NCI-H2081 treated with DMSO at 0.1 percent for 48 hours (cell line): ENCODE data around the gene BNC2.

ENCODE experiments used
- DNase-seq: peaks from one replicate; lab custom pipeline; 2025; lab: John Stamatoyannopoulos, UW

Gene BNC2

DNA sequence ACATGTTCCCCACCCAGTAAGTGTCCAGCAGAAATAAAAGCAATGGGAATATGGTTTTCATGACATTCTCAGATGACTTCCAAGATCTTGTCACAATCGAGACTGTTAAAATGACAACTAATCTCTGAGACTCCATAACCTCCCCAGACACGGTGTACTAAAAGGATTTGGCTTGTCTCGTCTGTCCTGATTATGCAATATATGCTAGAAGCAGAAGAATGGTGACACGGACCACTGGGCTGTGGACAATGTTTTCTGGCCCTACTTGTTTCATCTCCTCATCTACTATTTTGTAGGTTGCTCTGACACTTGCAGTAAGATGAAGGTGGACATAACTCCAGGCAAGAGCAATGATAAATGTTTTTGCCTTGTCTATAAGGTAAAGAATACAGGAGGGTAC lies 56.6 kb downstream of the BNC2 start:
- DNase-seq, result no peak

GRCh38 chr9:16811987-16812685 lies 58.3 kb downstream of the BNC2 start:
- no peak for DNase-seq

- no peak for DNase-seq
Measured at GRCh38 chr9:16809912-16810610, 60.4 kb downstream of the BNC2 start.

DNA sequence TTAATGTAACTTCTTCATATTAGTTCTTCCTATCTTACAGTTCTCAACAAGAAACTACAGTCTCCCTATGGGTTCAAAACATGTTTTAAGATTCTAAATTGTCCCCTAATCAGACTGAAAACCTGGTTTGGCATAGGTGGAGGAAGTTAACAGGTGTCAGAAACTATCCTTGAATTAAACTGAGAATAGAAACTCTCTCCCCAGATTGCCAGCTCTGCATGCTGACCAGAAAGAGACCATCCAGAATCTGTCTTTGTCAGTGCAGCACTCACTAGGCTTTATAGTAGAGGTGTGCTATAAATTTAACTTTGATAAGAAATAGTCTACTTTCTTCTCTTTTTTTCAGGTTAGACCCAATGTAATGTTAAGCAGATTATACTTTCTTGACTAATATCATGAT lies 63.8 kb downstream of the BNC2 start:
- no peak for DNase-seq

- DNase-seq, result no peak
Measured at GRCh38 chr9:16803648-16804047, 66.8 kb downstream of the BNC2 start.

- DNase-seq, result no peak
Measured at GRCh38 chr9:16801871-16802466, 68.5 kb downstream of the BNC2 start.

DNA sequence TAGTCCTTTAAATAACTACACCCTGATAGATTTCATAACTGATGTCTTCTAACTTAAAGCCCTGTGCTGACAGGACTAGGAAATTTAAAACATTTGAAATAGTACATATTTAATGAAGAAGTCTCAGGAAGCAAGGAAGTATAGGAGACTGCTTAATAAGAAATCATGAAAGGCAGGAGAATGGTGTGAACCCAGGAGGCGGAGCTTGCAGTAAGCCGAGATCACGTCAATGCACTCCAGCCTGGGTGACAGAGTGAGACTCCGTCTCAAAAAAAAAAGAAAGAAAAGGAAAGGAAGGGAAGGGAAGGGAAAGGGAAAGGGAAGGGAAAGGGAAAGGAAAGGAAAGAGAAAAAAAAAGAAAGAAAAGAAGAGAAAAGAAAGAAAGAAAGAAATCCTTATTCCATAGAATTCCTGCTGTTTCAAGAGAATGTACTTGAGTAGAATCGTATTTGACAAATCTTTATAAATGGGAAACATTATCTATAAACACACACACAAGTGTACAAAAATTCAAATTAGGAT lies 74.1 kb downstream of the BNC2 start:
- DNase-seq, result no peak

DNA sequence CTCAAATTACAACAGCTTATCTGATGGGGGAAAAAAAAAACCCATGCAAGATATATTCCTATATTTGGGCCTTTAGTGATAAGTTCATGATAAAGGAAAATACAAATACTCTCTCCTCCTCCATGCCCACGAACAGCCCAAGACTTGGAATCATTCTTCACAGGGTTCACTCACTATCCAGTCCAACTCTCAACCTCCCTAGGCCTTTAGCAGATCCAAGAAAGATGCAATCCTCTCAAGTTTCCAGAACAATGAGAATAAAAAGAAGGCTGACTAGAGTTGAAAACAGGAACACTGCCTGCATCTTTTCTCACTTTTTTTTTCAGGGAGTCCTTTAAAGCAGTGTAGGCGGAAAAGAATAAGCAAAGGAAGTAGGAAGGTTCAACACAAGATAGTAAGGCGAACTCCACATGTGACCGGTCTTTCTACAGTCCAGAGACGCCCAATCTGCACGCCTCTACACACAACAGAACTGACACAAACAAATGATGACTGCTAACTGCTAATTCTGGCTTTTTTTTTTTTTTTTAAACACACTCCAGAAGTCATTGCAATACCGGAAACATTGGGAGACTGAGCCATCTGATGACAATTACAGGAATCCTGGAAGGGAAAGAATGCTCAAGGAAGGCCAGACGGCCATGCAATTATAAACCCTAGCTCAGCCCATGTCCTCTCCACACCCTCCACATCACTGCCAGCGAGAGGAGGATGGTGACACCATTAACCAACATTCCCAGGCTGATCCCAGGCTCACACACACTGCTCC lies 75.4 kb downstream of the BNC2 start:
- no peak for DNase-seq

- DNase-seq, result no peak
Measured at GRCh38 chr9:16794103-16794502, 76.4 kb downstream of the BNC2 start.

GRCh38 chr9:16787724-16788123 lies 82.7 kb downstream of the BNC2 start:
- DNase-seq, result no peak

- no peak for DNase-seq
Measured at GRCh38 chr9:16784002-16784401, 86.5 kb downstream of the BNC2 start.

- no peak for DNase-seq
Measured at GRCh38 chr9:16782490-16782889, 88.0 kb downstream of the BNC2 start.

- no peak for DNase-seq
Measured at GRCh38 chr9:16775330-16775729, 95.1 kb downstream of the BNC2 start.

- no peak for DNase-seq
Measured at GRCh38 chr9:16773617-16774016, 96.9 kb downstream of the BNC2 start.

GRCh38 chr9:16773116-16773515 lies 97.4 kb downstream of the BNC2 start:
- no peak for DNase-seq

GRCh38 chr9:16771356-16771755 lies 99.1 kb downstream of the BNC2 start:
- DNase-seq, result no peak

DNA sequence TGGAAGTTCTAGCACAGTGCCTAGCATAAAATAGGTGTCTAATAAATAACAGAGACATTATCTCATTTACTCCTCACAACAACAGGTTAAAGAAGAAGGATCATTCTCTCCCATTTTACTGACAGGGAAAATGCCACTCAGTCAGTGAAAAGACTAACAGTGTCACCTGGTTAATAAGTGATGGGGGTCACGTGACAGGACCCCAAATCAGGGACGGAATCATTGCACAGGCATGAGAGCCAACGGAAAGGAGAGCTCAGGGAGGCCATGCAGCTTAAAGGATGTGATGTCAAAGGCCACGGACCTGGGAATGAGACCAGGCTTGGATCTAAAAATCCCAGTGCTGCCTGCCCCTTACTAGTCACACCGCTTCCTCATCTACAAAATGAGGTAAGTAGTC lies 101.2 kb downstream of the BNC2 start:
- DNase-seq, result no peak

DNA sequence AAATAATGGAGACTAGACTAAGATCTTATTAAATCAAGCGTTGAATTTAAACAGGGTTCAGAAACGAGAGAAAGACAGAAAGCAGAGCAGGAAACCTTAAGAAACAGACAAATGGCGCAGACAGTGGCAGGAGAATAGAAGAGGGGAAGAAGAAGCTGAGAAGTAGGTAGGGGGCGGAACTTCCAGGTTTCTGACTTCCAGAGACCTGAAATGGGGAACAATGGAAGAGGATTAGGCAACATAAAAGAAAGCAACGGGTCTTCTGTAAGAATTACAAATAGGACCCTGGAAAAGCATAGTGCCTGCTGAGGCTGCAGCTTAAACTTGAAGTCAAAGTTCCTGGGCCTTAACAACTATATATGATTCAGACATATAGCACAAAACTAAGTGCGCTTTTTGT lies 101.7 kb downstream of the BNC2 start:
- DNase-seq, result no peak

- DNase-seq, result no peak
Measured at GRCh38 chr9:16767366-16767765, 103.1 kb downstream of the BNC2 start.

DNA sequence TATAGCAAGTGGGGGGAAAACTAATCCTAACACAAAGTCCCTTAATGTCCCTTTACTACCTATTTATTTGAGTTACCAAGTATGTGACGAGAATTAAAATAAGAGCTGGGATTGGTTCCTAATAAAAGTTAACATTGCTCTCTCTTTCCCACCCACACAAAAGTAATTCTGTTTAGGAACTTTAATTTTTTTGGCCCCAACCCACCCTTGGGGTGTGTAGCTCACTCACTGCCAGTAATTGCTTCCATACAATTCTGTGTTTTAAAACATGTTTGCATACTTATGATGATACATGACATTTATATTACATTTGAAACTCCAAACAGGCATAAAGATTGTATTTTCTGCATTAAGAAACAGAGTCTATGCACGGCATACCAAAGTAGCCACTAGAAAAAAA lies 106.5 kb downstream of the BNC2 start:
- DNase-seq, result no peak

DNA sequence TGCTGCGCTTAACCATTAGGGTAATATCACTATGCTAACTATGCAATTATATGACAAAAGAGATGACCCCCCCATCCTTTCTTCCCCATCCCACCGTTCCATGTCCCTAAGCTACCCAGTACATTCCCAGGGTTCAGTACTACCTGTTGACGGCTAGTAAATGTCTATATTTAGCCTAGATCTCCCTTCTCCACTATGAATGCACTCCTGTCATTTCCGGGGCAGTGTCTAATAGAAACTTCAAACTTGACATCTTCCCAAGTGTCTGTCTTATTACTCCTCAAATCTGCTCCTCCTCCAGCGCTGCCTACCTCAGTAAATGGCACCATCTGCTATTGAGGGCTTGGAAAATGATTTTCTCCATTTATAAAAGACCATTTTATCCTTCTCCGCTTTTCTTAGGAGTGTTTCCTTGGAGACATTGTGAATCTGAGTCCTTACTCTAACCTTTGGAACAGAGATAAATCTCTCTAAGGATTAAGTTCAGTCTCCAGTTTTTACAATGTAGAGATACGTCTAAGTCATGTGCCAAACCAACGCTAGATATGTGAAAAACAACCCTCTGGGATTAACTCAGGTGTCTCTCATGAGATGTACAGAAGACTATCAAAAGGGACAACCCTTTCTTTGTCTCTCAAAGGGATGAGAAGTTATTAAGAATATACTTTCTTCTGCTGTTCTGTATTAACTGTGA lies 114.9 kb downstream of the BNC2 start:
- DNase-seq, result no peak

- DNase-seq, result no peak
Measured at GRCh38 chr9:16754662-16755061, 115.8 kb downstream of the BNC2 start.
